ENCODE results near the gene NRIP1.

The NRIP1 gene

GRCh38 chr21:14957836-14958235 lies 107.0 kb downstream of the NRIP1 start:
- Histone ChIP-seq H3K9me3 (ENCODE audit: low read depth, low read length) (no peaks in the 10 kb centered on the region), H3K4me3 (no peak overlapping the region), H3K27ac (no peak overlapping the region), H3K9ac (ENCODE audit: insufficient read length) (no peak overlapping the region), H3K36me3 (ENCODE audit: insufficient read depth, low read length) (no peaks in the 10 kb centered on the region)
- no peak for DNase-seq (ENCODE audit: low read depth, low spot score)
- TF ChIP-seq EZH2 (IDR thresholded peaks at IDR 0.05) (no peak), FOXP2 (optimal IDR thresholded peaks at IDR 0.05; ENCODE audit: control extremely low read depth, extremely low read length, insufficient read depth) (no peak), POLR2AphosphoS5 (IDR thresholded peaks at IDR 0.05; ENCODE audit: borderline replicate concordance, low read depth, low read length) (no peak)

- Histone ChIP-seq H3K9ac (ENCODE audit: insufficient read length) (no peak overlapping the region), H3K27ac (no peak overlapping the region)
Measured at GRCh38 chr21:14956807-14957206, 108.0 kb downstream of the NRIP1 start.

GRCh38 chr21:14955936-14956520 lies 108.8 kb downstream of the NRIP1 start:
- Histone ChIP-seq H3K4me3 (no peak overlapping the region), H3K27ac (no peak overlapping the region), H3K9ac (ENCODE audit: insufficient read length) (no peak overlapping the region), H3K36me3 (ENCODE audit: insufficient read depth, low read length) (no peaks in the 10 kb centered on the region), H3K9me3 (ENCODE audit: low read depth, low read length) (no peaks in the 10 kb centered on the region)
- no peak for DNase-seq (ENCODE audit: low read depth, low spot score)
- TF ChIP-seq FOXP2 (optimal IDR thresholded peaks at IDR 0.05; ENCODE audit: control extremely low read depth, extremely low read length, insufficient read depth) (no peak), EZH2 (IDR thresholded peaks at IDR 0.05) (no peak), POLR2AphosphoS5 (IDR thresholded peaks at IDR 0.05; ENCODE audit: borderline replicate concordance, low read depth, low read length) (no peak)

More at GRCh38 chr21:14956807-14957206, 108.0 kb downstream of the NRIP1 start:
- DNase-seq (ENCODE audit: low read depth, low spot score) = no peak
- no peak for TF ChIP-seq EZH2 (IDR thresholded peaks at IDR 0.05)
- no peak for TF ChIP-seq POLR2AphosphoS5 (IDR thresholded peaks at IDR 0.05; ENCODE audit: borderline replicate concordance, low read depth, low read length)
- TF ChIP-seq FOXP2 (optimal IDR thresholded peaks at IDR 0.05; ENCODE audit: control extremely low read depth, extremely low read length, insufficient read depth) = no peak
- no peak overlapping the region for H3K4me3 ChIP-seq
- no peaks in the 10 kb centered on the region for H3K36me3 ChIP-seq (ENCODE audit: insufficient read depth, low read length)
- no peaks in the 10 kb centered on the region for H3K9me3 ChIP-seq (ENCODE audit: low read depth, low read length)

- Histone ChIP-seq H3K9ac (ENCODE audit: insufficient read length) (no peak overlapping the region), H3K36me3 (ENCODE audit: insufficient read depth, low read length) (no peaks in the 10 kb centered on the region)
- no peak for TF ChIP-seq EZH2 (IDR thresholded peaks at IDR 0.05)
- no peak for TF ChIP-seq POLR2AphosphoS5 (IDR thresholded peaks at IDR 0.05; ENCODE audit: borderline replicate concordance, low read depth, low read length)
Measured at GRCh38 chr21:14952916-14953315, 111.9 kb downstream of the NRIP1 start.

GRCh38 chr21:14949603-14950002 lies 115.2 kb downstream of the NRIP1 start:
- H3K9ac ChIP-seq (ENCODE audit: insufficient read length) = no peak overlapping the region
- H3K4me3 ChIP-seq = no peak overlapping the region
- H3K36me3 ChIP-seq (ENCODE audit: insufficient read depth, low read length) = no peaks in the 10 kb centered on the region
- no peak overlapping the region for H3K27ac ChIP-seq
- DNase-seq (ENCODE audit: low read depth, low spot score) = no peak
- TF ChIP-seq EZH2 (IDR thresholded peaks at IDR 0.05) (no peak), FOXP2 (optimal IDR thresholded peaks at IDR 0.05; ENCODE audit: control extremely low read depth, extremely low read length, insufficient read depth) (no peak), POLR2AphosphoS5 (IDR thresholded peaks at IDR 0.05; ENCODE audit: borderline replicate concordance, low read depth, low read length) (no peak)
- no peaks in the 10 kb centered on the region for H3K9me3 ChIP-seq (ENCODE audit: low read depth, low read length)

More at GRCh38 chr21:14952916-14953315, 111.9 kb downstream of the NRIP1 start:
- Histone ChIP-seq H3K4me3 (no peak overlapping the region), H3K9me3 (ENCODE audit: low read depth, low read length) (no peaks in the 10 kb centered on the region), H3K27ac (no peak overlapping the region)
- no peak for DNase-seq (ENCODE audit: low read depth, low spot score)

GRCh38 chr21:14947613-14948160 lies 117.1 kb downstream of the NRIP1 start:
- no peak for DNase-seq (ENCODE audit: low read depth, low spot score)
- no peak overlapping the region for H3K4me3 ChIP-seq
- no peak overlapping the region for H3K27ac ChIP-seq
- no peak overlapping the region for H3K9ac ChIP-seq (ENCODE audit: insufficient read length)
- TF ChIP-seq EZH2 (IDR thresholded peaks at IDR 0.05) (no peak), FOXP2 (optimal IDR thresholded peaks at IDR 0.05; ENCODE audit: control extremely low read depth, extremely low read length, insufficient read depth) (no peak), POLR2AphosphoS5 (IDR thresholded peaks at IDR 0.05; ENCODE audit: borderline replicate concordance, low read depth, low read length) (no peak)
- no peaks in the 10 kb centered on the region for H3K36me3 ChIP-seq (ENCODE audit: insufficient read depth, low read length)
- H3K9me3 ChIP-seq (ENCODE audit: low read depth, low read length) = no peaks in the 10 kb centered on the region

GRCh38 chr21:14945176-14945575 lies 119.6 kb downstream of the NRIP1 start:
- Histone ChIP-seq H3K9me3 (ENCODE audit: low read depth, low read length) (no peaks in the 10 kb centered on the region), H3K36me3 (ENCODE audit: insufficient read depth, low read length) (no peaks in the 10 kb centered on the region), H3K9ac (ENCODE audit: insufficient read length) (no peak overlapping the region), H3K27ac (no peak overlapping the region), H3K4me3 (no peak overlapping the region)
- TF ChIP-seq FOXP2 (optimal IDR thresholded peaks at IDR 0.05; ENCODE audit: control extremely low read depth, extremely low read length, insufficient read depth) (no peak), POLR2AphosphoS5 (IDR thresholded peaks at IDR 0.05; ENCODE audit: borderline replicate concordance, low read depth, low read length) (no peak), EZH2 (IDR thresholded peaks at IDR 0.05) (no peak)
- no peak for DNase-seq (ENCODE audit: low read depth, low spot score)

- no peak for DNase-seq (ENCODE audit: low read depth, low spot score)
- TF ChIP-seq EZH2 (IDR thresholded peaks at IDR 0.05) = no peak
- no peak for TF ChIP-seq POLR2AphosphoS5 (IDR thresholded peaks at IDR 0.05; ENCODE audit: borderline replicate concordance, low read depth, low read length)
- no peak for TF ChIP-seq FOXP2 (optimal IDR thresholded peaks at IDR 0.05; ENCODE audit: control extremely low read depth, extremely low read length, insufficient read depth)
- H3K9me3 ChIP-seq (ENCODE audit: low read depth, low read length) = no peaks in the 10 kb centered on the region
- H3K27ac ChIP-seq = no peak overlapping the region
- no peaks in the 10 kb centered on the region for H3K36me3 ChIP-seq (ENCODE audit: insufficient read depth, low read length)
- no peak overlapping the region for H3K9ac ChIP-seq (ENCODE audit: insufficient read length)
- H3K4me3 ChIP-seq = no peak overlapping the region
Measured at GRCh38 chr21:14943616-14944015, 121.2 kb downstream of the NRIP1 start.
